Keratinocyte (primary cell): Measurements from ENCODE around the gene NDP. TPM values are rescaled to one million over a fixed set of nuclear protein-coding genes. Genes with fewer than 3 reads are reported as not detected.
A peak's percentile ranks its signal among the peaks of the same experiment; 100 is the strongest.

ENCODE experiments used
- DNase-seq: peaks from one replicate; pipeline ENCODE4 v3.0.0-alpha.2; 2011; ENCODE audit warnings: low read depth, missing footprints, low spot score
- FAIRE-seq: peaks from 2 replicates; lab custom pipeline; 2011; peaks lifted over from hg19 to GRCh38; lab: Jason Lieb, UNC
- H2AFZ ChIP-seq: 2 replicates; pipeline ENCODE4 v1.6.0; 2012; ENCODE audit warnings: low read length, control low read depth, inconsistent platforms; ENCODE audit not compliant: control insufficient read depth
- H3K27ac ChIP-seq: 2 replicates; pipeline ENCODE4 v1.5.1; 2011; ENCODE audit warnings: low read length; ENCODE audit not compliant: control insufficient read depth, insufficient read depth
- H3K27me3 ChIP-seq: 3 replicates; pipeline ENCODE4 v1.6.0; 2011; ENCODE audit warnings: low read length; ENCODE audit not compliant: control insufficient read depth, insufficient read depth; ENCODE audit errors: extremely low read depth
- H3K36me3 ChIP-seq, 2 experiments: 2 replicates in 1 of 2; 3 replicates in 1 of 2; pipeline ENCODE4 v1.5.1; 2011; ENCODE audit warnings: low read length in 2 of 2, mild to moderate bottlenecking in 1 of 2; ENCODE audit not compliant: control insufficient read depth in 2 of 2, insufficient read depth in 2 of 2; ENCODE audit errors: extremely low read depth in 1 of 2
- H3K4me1 ChIP-seq: 3 replicates; pipeline ENCODE4 v1.5.1; 2011; ENCODE audit warnings: low read length; ENCODE audit not compliant: control insufficient read depth, insufficient read depth; ENCODE audit errors: extremely low read depth
- H3K4me2 ChIP-seq: 3 replicates; pipeline ENCODE4 v1.6.0; 2011; ENCODE audit warnings: low read depth, low read length; ENCODE audit not compliant: control insufficient read depth, insufficient read depth; ENCODE audit errors: extremely low read depth
- H3K4me3 ChIP-seq, 3 experiments: fragments of 200-600 bp in 1 of 3; sonication (generic) in 1 of 3; 2 replicates in 2 of 3; 3 replicates in 1 of 3; pipeline ENCODE4 v1.5.1; 2011 to 2016; ENCODE audit warnings: low read length in 3 of 3, mild to moderate bottlenecking in 3 of 3, control low read depth in 2 of 3, inconsistent platforms in 1 of 3, low read depth in 1 of 3, mixed read lengths in 1 of 3, mixed run types in 1 of 3, moderate library complexity in 1 of 3; ENCODE audit not compliant: control insufficient read depth in 2 of 3, insufficient read depth in 2 of 3; ENCODE audit errors: extremely low read depth in 1 of 3
- H3K79me2 ChIP-seq: 2 replicates; pipeline ENCODE4 v1.6.0; 2012; ENCODE audit warnings: low read length; ENCODE audit not compliant: control insufficient read depth, insufficient read depth
- H3K9ac ChIP-seq: 3 replicates; pipeline ENCODE4 v1.6.0; 2011; ENCODE audit warnings: low read length; ENCODE audit not compliant: control insufficient read depth, insufficient read depth; ENCODE audit errors: extremely low read depth
- H3K9me1 ChIP-seq: 3 replicates; pipeline ENCODE4 v1.6.0; 2011; ENCODE audit warnings: low read length; ENCODE audit not compliant: control insufficient read depth, insufficient read depth; ENCODE audit errors: extremely low read depth
- H3K9me3 ChIP-seq: 2 replicates; pipeline ENCODE4 v1.5.1; 2012; ENCODE audit warnings: low read depth, low read length; ENCODE audit not compliant: control insufficient read depth
- H4K20me1 ChIP-seq: 3 replicates; pipeline ENCODE4 v1.6.0; 2011; ENCODE audit warnings: low read length; ENCODE audit not compliant: control insufficient read depth, insufficient read depth; ENCODE audit errors: extremely low read depth
- CTCF ChIP-seq, 3 experiments: IDR thresholded peaks in 1 of 3; conservative IDR thresholded peaks in 1 of 3; optimal IDR thresholded peaks in 1 of 3; 2 replicates in 2 of 3; 3 replicates in 1 of 3; pipeline versions ENCODE3 to v1.5.1; 2011; ENCODE audit warnings: low read length in 3 of 3, mild to moderate bottlenecking in 3 of 3, moderate library complexity in 2 of 3, control low read depth in 1 of 3, inconsistent platforms in 1 of 3; ENCODE audit not compliant: insufficient read depth in 2 of 3; ENCODE audit errors: extremely low read depth in 1 of 3
- EZH2 ChIP-seq: IDR thresholded peaks from one replicate; pipeline ENCODE4 v1.6.1; 2012; ENCODE audit warnings: inconsistent platforms, mild to moderate bottlenecking, low read length, moderate library complexity
- dilution Hi-C: fragments of 300-500 bp; cut with MboI; formaldehyde crosslinking; loops from one replicate; pipeline ENCODE4 v1.7.0; 2020; ENCODE audit warnings: low sequenced_read_pairs; ENCODE audit not compliant: extremely low pct_ligation_motif_present
- polyA plus RNA-seq, 5 experiments: library from polyadenylated mRNA; depleted of rRNA in 3 of 5; stranded (reverse) in 3 of 5; stranded (forward) in 1 of 5; unstranded in 1 of 5; fragments of >200 nt; gene quantifications; 1 replicate in 1 of 5; 2 replicates in 3 of 5; 3 replicates in 1 of 5; pipeline versions ENCODE4 v1.2.1 to v1.2.3, GENCODE V29; 2011 to 2012; ENCODE audit warnings: missing spikeins in 2 of 5, low read depth in 1 of 5, low replicate concordance in 1 of 5

NDP gene
- polyA plus RNA-seq, 1 donor (not counting 4 experiments of a cell fraction or from before 2014, with no cell fraction given) = not detected

- no peaks in the 10 kb centered on the region for H3K9me1 ChIP-seq
- no peaks in the 10 kb centered on the region for H3K27me3 ChIP-seq
- H3K36me3 ChIP-seq = no peaks in the 10 kb centered on the region
- no peaks in the 10 kb centered on the region for H4K20me1 ChIP-seq
- DNase-seq (peak; percentile 77), FAIRE-seq (peak; percentile 95)
- peaks cover 9% of the 10 kb centered on the region for H3K4me1 ChIP-seq
- H3K9me3 ChIP-seq = no peaks in the 10 kb centered on the region
- H3K79me2 ChIP-seq = no peaks in the 10 kb centered on the region
- H2AFZ ChIP-seq = no peak overlapping the region
- no peak overlapping the region for H3K27ac ChIP-seq
- dilution Hi-C loops = no loop called here
- H3K4me3 ChIP-seq = no peak overlapping the region
- no peak overlapping the region for H3K4me2 ChIP-seq
- no peak overlapping the region for H3K9ac ChIP-seq
- TF ChIP-seq CTCF (optimal IDR thresholded peaks at IDR 0.05 in 1 of 3, IDR thresholded peaks at IDR 0.05 in 1 of 3, conservative IDR thresholded peaks at IDR 0.05 in 1 of 3; ENCODE audit: extremely low read depth in 1 of 3, insufficient read depth in 2 of 3, low read length in 3 of 3) (peak in 2 of 3 experiments; percentile 22 to 34), EZH2 (no peak)
Observed at GRCh38 chrX:44012484-44013096, 39.4 kb upstream of the NDP start.

DNA sequence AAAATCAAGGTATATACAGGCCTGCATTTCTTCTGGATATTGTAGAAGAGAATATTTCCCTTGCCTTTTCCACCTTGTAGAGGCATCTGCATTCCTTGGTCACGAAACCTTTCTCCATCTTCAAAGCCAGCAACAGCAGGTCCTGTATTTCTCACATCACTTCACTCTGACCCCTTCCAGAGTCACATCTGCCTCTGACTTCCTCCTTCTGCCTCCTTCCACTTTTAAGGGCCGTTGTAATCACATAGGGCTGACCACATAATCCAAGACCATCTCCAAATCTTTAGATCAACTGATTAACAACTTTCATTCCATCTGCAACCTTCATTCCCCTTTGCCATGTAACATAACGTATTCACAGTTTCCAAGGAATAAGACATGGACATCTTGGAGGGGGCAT is 38.3 kb upstream of the NDP start:
- H3K4me3 ChIP-seq = no peak overlapping the region
- FAIRE-seq = no peak
- no peak for TF ChIP-seq EZH2
- TF ChIP-seq CTCF (optimal IDR thresholded peaks at IDR 0.05 in 1 of 3, IDR thresholded peaks at IDR 0.05 in 1 of 3, conservative IDR thresholded peaks at IDR 0.05 in 1 of 3; ENCODE audit: extremely low read depth in 1 of 3, insufficient read depth in 2 of 3, low read length in 3 of 3) = no peak

More for the DNA sequence above, 38.3 kb upstream of the NDP start:
- dilution Hi-C loops = no loop called here
- H4K20me1 ChIP-seq = no peaks in the 10 kb centered on the region
- H3K36me3 ChIP-seq = no peaks in the 10 kb centered on the region
- H3K79me2 ChIP-seq = no peaks in the 10 kb centered on the region
- no peaks in the 10 kb centered on the region for H3K9me1 ChIP-seq
- no peak overlapping the region for H3K4me2 ChIP-seq
- H3K4me1 ChIP-seq = peaks cover 9% of the 10 kb centered on the region
- no peak overlapping the region for H2AFZ ChIP-seq
- H3K9me3 ChIP-seq = no peaks in the 10 kb centered on the region
- H3K9ac ChIP-seq = no peak overlapping the region
- no peak overlapping the region for H3K27ac ChIP-seq
- no peaks in the 10 kb centered on the region for H3K27me3 ChIP-seq
- DNase-seq = no peak
